GM18858 (cell line): Measurements from ENCODE around the gene RNF41.
"Not testable (repeated sequence)": the region's sequence is repeated elsewhere in the genome, so short reads cannot be mapped to it uniquely, and the experiment has no call there.

ENCODE experiments used
- ATAC-seq: cut with Tn5 transposase; IDR thresholded peaks from one replicate; pipeline ENCODE4 v1.9.1; 2021; ENCODE audit not compliant: unreplicated experiment

The RNF41 gene

DNA sequence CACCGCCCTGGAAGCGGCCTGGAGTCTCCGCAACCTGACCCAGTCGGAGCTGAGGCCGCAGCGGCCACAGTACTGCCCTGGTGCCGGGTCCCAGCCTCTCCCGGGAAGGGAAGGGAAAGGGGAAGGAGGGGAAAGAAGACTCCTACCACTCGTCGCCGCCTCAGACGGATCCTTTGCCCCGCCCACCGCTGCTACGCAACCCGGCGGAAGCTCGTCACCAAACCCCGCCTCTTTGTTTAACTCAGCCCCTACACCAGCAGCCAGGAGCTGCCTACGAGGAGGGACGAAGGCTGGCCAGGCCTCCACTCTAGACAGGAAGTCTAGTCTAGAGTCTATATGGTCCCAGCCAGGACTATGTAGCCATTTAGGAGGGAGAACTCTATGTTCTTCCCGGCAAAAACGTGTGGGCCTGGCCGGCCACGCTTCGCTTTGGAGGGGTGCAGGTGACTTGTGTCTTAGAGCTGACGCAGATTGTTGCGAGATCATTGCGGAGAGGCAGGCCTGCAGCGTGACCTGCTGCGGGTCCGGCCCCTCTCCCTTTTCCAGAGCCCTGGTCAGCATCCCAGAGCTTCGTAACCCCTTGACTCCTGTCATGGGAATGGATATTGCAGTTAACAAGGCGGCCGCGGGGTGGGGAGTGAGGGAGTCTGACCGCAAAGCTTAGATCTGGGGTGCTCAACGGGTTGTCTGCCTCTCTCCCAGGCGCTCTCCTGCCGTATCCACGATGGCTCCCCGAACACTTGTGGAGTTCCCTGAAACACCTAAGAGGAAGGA is at the start of gene RNF41:
TSS of gene RNF41 (minus strand) at position 166 of the 774 bp plus-strand sequence. CDS start 7,875 bp downstream, outside the sequence.
- ATAC-seq, result peak; percentile 62

DNA sequence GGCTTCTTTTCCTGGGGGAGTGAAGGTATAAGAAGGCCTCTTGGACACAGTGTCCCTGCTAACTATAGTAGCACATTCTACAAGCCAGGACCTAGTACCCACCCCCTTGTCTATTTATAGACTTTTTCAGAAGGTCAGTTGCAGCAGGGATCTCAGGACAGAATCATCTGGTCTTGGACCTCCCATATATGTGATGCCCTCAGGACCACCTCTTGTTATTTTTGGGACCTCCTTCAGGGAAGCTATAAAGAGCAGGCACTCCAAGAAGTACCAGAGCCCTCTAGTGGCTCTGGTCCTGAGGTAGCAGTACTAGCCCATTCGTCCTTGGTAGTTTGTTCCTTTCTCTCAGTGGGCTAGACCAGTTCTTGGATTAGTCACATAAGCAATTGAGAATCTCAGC is 49.3 kb upstream of the RNF41 start:
- no peak for ATAC-seq

DNA sequence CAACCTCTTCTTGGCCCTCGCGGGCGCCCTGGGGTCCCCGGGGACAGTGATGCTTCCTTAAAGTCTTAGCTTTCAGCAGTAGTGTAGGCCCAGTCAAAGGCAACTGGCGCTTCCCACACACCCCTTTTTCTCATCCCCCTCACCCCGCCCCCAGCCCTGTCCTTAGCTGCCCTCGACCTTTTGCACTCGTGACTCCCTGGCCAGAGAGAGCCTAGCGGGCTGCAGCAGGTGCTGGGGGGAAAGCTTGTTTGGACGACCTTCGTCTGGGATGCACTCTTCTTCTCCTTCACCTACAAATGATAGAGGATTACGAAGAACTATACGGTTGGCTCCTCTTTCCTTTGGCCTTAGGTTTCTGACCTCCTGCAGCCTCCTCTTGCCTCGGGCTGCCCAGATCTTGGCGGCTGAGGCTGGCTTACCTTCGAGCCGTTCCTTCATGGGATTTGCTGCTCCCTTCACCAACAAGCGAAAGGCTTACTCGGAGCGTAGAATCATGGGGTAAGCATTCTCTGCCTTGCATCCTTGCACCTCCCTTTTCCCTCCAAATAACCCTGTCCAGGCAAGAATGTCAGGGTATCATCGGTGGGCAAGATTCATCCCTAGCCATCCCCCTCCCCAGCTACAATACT is 45.8 kb upstream of the RNF41 start:
- no peak for ATAC-seq

DNA sequence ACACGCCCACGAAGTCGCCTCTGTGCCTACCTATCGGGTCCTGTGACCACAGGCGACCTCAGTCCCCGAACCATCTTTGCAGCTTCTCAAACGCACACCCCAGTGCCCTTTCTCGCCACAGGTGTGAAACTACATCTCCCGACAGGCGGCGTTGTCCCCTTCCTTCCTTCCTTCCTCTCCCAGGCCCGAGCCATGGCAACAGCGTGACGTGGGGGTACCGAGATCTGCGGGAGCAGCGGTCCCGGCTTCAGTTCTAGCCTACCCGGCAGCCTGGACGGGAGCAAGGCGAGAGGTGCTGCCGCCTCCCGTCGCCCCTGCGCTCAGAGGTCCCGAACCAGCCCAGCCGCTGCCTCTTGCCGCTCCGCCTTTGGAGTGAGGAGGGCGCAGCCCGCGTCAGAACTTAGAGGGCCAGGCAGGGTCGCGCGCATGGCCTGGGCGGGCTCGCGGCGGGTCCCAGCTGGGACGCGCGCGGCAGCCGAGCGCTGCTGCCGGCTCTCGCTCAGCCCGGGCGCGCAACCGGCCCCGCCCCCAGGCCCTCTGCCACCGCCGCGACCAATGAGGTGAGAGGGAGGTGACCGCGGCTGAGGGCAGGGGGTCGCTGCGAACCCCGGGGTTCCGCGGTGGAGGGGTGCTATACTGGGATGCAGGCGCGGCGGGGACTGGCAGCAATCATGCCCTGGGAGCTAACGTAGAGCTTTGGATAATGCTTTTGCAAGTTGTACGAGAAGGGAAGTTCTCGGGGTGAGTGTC is 45.1 kb upstream of the RNF41 start, which contains the start of gene COQ10A:
TSS of gene COQ10A (plus strand) at position 250 of the 750 bp plus-strand sequence. CDS start at position 427, 177 bp downstream.
- ATAC-seq, result peak; percentile 77

DNA sequence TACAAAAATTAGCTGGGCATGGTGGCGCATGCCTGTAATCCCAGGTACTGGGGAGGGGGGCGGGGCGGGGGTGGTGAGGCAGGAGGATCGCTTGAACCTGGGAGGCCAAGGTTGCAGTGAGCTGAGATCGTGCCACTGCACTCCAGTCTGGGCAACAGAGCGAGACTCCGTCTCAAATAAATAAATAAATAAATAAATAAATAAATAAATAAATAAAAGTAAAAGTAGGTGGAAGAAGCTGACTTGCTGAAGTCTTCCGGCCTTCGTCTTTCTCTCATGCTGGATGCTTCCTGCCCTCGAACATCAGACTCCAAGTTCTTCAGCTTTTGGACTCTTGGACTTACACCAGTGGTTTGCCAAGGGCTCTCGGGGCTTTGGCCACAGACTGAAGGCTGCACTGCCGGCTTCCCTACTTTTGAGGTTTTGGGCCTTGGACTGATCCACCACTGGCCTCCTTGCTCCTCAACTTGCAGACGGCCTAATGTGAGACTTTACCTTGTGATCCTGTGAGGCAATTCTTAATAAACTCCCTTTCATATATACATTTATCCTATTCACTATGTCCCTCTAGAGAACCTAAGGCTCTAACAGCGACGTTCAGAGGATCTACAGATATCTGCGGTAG is 44.5 kb upstream of the RNF41 start:
- not testable (repeated sequence) for ATAC-seq

DNA sequence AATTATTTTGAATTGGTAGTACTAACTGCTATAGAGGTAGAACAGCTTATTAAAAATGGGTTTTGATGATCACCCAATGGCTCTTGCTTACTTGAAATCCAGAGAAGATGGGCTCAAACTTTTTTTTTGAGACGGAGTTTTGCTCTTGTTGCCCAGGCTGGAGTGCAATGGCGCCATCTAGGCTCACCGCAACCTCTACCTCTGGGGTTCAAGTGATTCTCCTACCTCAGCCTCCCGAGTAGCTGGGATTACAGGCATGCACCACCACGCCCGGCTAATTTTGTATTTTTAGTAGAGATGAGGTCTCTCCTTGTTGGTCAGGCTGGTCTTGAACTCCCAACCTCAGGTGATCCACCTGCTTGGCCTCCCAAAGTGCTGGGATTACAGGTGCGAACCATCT is 41.2 kb upstream of the RNF41 start:
- ATAC-seq, result not testable (repeated sequence)

DNA sequence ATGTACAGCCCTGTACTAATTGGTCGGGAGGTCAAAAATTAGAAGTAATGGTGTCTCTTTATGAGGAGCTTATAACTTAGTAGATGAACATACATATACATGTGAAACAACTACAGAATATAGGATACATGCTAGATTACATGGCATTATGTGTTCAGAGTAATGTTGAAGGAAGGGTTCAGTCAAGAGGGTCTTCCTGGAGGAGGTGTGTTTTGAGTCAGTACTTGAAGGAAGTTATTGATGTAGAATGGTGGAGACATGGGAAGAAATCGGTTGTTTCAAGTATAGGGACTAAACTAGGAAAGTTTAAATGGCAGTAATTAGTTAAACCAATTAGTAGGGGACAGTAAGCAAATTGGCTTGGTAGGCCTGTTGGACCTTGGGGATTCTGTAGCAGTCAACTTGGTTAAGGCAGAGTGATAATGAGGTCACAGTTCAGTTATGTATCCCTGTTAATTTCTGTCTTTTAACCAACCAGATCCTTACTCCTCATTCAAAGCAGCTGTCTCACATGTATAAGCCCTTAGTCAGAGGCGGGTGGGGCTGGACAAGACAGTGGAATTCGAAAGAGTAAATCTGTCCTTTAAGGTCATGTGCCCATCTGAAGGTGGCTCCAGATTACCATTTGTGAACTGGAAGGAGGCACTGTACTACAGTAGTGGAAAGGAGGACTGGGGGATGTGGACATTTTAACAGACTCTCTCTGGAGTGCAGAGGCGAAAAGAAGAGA is 39.9 kb upstream of the RNF41 start:
- ATAC-seq, result no peak

DNA sequence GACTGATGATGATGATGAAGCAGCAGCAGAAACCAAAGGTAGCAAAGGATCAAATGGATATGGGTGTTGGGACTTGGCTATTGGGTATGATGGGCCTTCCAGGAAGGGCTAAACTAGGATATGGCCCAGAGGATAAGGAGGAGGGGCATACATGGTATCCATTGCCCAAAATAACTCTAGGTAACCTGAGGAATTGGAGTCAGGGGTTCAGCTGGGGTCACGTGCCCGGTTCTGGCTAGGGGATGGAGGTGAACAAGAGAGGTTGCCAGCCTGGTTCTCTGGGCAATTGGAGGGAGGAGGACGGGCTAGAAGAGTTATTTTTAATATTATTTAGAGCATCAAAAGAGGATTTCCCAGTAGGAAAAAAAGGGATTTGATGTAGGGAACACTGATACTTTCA is 39.2 kb upstream of the RNF41 start:
- no peak for ATAC-seq

DNA sequence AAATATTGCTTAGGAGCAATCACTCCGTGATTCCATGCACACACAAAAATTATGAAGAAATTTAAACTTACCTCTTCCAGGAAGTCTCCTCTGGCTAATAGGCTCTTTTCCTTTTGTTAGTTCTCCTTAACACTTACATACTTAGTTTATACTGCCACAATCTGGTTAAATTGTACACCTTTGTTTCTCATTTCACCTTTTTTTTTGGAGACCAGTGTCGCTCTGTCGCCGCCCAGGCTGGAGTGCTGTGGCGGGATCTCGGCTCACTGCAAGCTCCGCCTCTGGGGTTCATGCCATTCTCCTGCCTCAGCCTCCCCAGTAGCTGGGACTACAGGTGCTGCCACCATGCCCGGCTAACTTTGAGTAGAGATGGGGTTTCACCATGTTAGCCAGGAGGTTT is 38.7 kb upstream of the RNF41 start:
- no peak for ATAC-seq

DNA sequence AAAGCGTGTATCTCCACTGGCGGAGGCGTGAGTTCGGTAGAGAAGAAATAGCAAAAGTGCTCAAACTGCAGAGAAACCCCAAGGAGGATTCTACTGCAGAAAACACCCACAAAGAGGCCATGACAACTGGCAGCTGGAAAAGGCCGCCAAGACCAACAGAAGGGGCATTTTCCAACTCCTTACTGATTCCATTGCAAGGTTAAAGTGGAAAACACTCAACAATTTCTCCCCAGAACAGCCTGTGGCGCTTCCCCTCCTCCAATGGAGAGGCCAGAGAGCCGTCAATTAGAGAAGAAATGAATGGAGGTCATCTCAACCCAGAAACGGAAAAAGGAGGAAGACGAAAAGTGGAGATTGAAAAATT is 37.1 kb upstream of the RNF41 start:
- no peak for ATAC-seq

DNA sequence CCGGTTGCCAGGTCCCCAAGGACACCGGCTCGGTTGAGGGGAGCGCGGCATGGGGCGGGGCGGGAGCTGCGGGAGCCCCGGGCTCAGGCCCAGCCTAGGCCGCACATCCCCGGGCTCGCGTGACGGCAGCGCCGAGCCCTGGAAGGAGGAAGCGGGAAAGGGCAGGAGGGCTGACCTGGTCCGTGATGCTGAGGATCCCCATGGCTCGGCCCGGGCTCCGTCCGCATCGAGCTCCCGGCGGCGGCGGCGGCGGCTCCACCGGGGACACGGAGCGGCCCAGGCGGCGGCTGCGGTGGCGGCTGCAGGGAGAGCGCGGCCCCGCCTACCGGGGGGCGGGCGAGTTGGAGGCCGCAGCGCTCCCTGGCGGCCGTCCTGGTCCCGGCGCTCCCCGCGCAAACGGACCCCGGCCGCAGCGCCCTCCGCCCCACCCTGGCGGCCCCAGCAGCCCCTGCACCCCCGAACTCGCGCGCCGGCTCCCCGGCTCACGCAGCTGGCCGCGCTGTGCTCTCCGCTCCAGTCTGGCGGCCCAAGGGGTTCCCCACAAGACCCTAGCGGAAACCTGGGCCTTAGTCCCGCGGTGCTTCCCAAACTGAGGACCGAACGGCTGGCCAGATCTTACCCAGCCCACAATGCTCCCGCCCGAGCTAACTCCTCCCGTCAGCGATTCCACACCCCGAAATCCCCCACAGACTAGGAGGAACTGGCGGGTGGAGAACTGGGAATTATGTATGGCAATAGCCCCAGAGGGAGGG is 36.5 kb upstream of the RNF41 start, which contains the start of gene ANKRD52:
TSS of gene ANKRD52 (minus strand) at position 317 of the 752 bp plus-strand sequence. CDS start at position 202, 115 bp downstream.
- ATAC-seq, result peak; percentile 80

DNA sequence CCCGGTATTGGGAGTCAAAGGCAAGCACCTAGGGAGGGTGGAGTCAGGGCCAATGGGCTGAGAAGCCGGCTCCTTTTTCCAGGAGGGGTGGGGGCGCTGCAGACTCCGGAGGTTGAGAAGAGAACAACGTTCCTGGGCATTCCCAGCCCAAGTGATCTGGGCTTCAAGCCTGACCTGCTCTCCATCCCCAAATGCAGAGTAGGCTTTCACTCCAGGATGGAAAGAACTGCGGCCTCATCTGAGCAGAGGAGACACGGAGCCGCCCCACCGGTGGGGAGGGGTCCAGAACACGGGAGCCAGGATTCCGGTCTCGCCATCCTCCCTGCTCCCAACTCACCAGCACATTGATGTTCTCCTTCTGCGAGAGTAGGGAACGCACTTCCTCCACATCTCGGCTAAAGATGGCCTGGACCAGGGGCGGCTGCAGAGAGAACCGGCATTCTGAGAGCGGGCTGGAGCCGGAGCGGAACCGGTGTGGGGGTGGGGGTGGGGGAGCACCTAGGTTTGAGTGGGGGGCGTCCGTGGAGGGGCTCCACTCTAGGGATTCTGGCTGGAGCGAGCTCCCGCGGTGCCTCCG is 35.9 kb upstream of the RNF41 start:
- ATAC-seq, result no peak

DNA sequence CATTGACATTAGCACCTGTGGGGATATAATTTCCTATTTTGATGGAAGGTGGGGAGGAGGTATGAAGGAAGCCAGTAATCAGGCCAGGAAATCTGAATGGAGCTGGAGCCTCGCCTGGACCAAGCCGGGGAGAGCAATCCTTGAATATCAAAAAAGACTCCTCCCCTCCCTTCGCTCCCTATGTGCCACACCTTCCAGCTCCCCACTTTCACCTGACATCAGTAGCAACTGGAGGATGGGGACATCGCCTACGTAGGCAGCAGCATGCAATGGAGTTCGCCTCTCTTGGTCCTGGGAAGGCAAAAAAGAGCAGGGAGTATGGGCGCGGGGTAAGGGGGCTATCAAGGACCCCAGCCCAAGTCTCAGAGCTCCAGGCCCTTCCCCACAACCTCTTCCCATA is 35.3 kb upstream of the RNF41 start:
- no peak for ATAC-seq

DNA sequence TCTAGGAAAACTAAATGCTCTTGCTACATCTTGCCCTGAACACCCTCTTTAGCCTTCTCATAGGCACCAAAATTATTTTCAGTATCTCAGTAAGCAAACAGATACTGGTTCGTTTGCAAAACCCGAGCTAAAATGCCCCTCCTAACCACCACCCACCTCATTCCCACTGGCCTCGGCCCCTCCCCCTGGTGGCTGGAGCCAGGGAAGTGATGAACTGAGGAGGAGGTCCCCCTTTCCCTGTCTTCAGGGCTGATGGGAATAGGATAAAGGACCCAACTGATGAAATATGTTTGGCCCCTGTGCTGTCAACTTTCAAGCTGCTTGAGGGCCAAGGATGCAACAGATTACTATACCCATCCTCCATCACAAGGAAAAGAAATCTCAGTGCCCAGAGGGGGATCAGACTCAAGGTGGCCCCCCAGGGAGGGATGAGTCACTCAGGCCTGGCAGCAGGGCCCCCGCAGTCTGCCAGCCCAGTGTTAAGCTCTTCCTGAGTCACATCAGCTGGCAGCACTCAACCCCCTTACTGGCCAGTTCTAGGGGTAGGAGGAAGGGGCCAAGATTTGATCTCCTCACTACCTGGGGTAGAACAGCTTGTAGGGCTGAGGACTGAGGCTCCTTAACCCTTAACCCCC is 34.7 kb upstream of the RNF41 start:
- no peak for ATAC-seq

DNA sequence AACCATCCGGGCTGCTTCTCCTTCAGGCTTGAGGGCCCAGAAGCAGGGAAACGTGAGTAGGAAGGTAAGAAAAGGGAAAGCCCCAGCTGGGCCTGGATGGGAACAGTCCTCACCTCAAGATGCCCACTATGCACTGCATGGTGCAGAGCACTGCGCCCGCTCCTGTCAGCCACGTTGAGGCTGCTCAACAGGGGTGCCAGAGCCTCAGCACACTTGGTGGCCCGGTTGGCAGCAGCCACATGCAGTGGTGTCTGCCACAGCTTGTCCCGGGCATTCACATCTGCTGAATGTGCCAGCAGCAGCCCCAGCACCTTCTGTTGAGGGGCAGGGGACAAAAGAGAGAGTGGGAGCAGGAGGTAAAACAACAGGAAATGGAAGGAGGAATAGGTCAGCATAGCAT is 33.9 kb upstream of the RNF41 start:
- no peak for ATAC-seq

DNA sequence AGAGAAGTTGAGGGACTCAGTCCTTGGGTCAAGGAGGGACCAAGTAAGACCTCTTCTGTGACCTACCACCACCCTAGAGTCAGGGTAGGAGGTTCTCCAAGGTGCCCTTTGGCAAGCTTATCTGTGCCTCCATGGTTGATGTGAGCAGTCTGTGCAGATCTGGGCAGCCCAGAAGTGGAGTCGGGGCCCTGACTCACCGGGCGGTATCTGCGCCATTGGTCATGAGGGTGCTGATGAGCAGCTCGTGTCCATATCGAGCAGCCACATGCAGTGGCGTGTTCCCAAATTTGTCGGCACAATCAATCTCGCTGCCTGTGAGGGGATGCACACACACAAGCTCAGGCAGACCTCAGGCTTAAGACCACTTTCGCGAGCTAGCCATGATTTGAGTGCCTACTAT is 31.4 kb upstream of the RNF41 start:
- no peak for ATAC-seq

DNA sequence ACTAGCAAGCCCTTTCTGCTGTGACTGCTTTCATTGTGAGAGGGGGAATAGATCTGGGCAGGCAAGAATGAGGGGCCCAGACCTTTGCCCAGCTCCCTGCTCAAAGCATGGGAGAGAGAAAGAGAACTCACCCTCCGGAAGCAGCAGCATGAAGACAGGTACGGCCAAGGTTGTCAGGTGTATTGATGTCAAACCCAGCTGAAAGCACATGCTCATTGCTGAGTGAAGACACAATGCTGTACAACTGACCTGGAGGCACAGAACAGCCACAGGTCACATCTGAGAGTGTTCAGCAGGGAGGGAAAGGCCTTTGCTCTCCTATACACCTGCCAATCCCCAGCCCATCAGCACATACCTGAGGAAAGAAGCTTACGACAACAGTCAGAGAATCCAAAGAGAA is 30.9 kb upstream of the RNF41 start:
- ATAC-seq, result no peak

DNA sequence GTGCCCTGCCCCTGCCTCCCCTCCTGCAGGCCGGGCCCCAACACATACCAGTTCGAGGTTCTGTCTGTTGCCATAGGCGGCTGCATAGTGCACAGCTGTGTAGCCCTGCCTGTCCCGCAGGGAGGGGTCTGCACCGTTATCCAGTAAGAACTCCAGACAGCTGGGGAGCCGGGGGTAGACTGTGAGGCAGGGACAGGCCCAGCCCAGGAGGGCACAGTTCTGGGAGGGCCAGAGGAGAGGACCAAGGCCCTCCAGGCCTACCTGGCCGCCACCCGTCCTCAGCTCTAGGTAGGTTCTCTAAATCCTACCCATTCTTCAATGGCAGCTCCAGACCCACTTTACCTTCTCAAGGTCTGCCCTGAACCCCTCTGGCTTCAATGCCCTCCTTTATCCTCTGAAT is 27.0 kb upstream of the RNF41 start:
- no peak for ATAC-seq

DNA sequence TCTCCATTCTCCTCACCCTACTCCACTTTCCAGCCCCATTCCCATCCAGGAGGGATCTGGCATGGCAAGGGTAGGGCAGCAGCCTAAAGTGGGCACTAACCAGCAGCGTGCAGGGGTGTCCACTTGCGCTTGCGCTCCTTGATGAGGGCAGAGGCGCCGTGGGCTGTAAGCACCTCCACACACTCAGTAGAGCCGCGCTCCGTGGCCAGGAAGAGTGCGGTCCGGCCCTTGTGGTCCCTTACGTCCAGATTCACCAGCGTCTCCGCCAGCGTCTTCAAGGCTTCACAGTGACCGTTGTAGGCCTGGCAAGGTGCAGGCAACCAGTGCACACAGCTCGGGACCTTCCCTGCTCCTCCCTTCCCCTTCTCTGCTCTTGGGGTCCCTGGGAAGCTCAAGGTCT is 26.2 kb upstream of the RNF41 start:
- no peak for ATAC-seq
